ENCODE results near the gene SGTA.

Gene SGTA

GRCh38 chr19:2764945-2765344 is 18.1 kb downstream of the SGTA start:
- no peak for TF ChIP-seq CTCF (IDR thresholded peaks at IDR 0.05; ENCODE audit: control insufficient read depth, insufficient read depth, low read depth, low read length, missing control alignments)
- DNase-seq (ENCODE audit: low read depth) = no peak
- no peak overlapping the region for H3K4me3 ChIP-seq (ENCODE audit: control insufficient read depth, low read depth, low read length)

GRCh38 chr19:2763687-2764086 is 19.4 kb downstream of the SGTA start:
- no peak for TF ChIP-seq CTCF (IDR thresholded peaks at IDR 0.05; ENCODE audit: control insufficient read depth, insufficient read depth, low read depth, low read length, missing control alignments)
- DNase-seq (ENCODE audit: low read depth) = no peak
- no peak overlapping the region for H3K4me3 ChIP-seq (ENCODE audit: control insufficient read depth, low read depth, low read length)

- no peak for TF ChIP-seq CTCF (IDR thresholded peaks at IDR 0.05; ENCODE audit: control insufficient read depth, insufficient read depth, low read depth, low read length, missing control alignments)
- DNase-seq (ENCODE audit: low read depth) = no peak
- H3K4me3 ChIP-seq (ENCODE audit: control insufficient read depth, low read depth, low read length) = no peak overlapping the region
These were observed 20.1 kb downstream of the SGTA start for GRCh38 chr19:2762783-2763496.

- DNase-seq (ENCODE audit: low read depth) = no peak
- no peak overlapping the region for H3K4me3 ChIP-seq (ENCODE audit: control insufficient read depth, low read depth, low read length)
- no peak for TF ChIP-seq CTCF (IDR thresholded peaks at IDR 0.05; ENCODE audit: control insufficient read depth, insufficient read depth, low read depth, low read length, missing control alignments)
These were observed 20.9 kb downstream of the SGTA start for GRCh38 chr19:2761876-2762782.

- H3K4me3 ChIP-seq (ENCODE audit: control insufficient read depth, low read depth, low read length) = no peak overlapping the region
- no peak for TF ChIP-seq CTCF (IDR thresholded peaks at IDR 0.05; ENCODE audit: control insufficient read depth, insufficient read depth, low read depth, low read length, missing control alignments)
- DNase-seq (ENCODE audit: low read depth) = no peak
These were observed 21.8 kb downstream of the SGTA start for GRCh38 chr19:2761309-2761677.

- TF ChIP-seq CTCF (IDR thresholded peaks at IDR 0.05; ENCODE audit: control insufficient read depth, insufficient read depth, low read depth, low read length, missing control alignments) = no peak
- no peak for DNase-seq (ENCODE audit: low read depth)
- no peak overlapping the region for H3K4me3 ChIP-seq (ENCODE audit: control insufficient read depth, low read depth, low read length)
These were observed 23.1 kb downstream of the SGTA start for GRCh38 chr19:2759965-2760364.

Measured in AG09309 (cell line).